Pons (tissue), 1 donor: ENCODE measurements around the gene PIGB.
"Not testable (repeated sequence)": the region's sequence is repeated elsewhere in the genome, so short reads cannot be mapped to it uniquely, and the experiment has no call there.

Experiments
- DNase-seq: peaks from one replicate; pipeline ENCODE4 v3.0.0-alpha.2; 2016; ENCODE audit warnings: low spot score

Gene PIGB

GRCh38 chr15:55302801-55303200 is 16.2 kb upstream of the PIGB start:
- DNase-seq: not testable (repeated sequence)

- DNase-seq: no peak
Observed at GRCh38 chr15:55319537-55320237, 665 bp downstream of the PIGB start.

- no peak for DNase-seq
Observed at GRCh38 chr15:55320238-55320550, 1.2 kb downstream of the PIGB start.

- no peak for DNase-seq
Observed at GRCh38 chr15:55320963-55321362, 1.9 kb downstream of the PIGB start.

GRCh38 chr15:55322467-55322866 is 3.4 kb downstream of the PIGB start:
- no peak for DNase-seq

- no peak for DNase-seq
Observed at GRCh38 chr15:55327387-55327786, 8.4 kb downstream of the PIGB start.

GRCh38 chr15:55334371-55334770 is 15.3 kb downstream of the PIGB start:
- DNase-seq: no peak

GRCh38 chr15:55334997-55335396 is 16.0 kb downstream of the PIGB start:
- no peak for DNase-seq

- no peak for DNase-seq
Observed at GRCh38 chr15:55337160-55337559, 18.1 kb downstream of the PIGB start.

- DNase-seq: no peak
Observed at GRCh38 chr15:55343168-55343567, 24.1 kb downstream of the PIGB start.

- DNase-seq: no peak
Observed at GRCh38 chr15:55344206-55344605, 25.2 kb downstream of the PIGB start.

- DNase-seq: no peak
Observed at GRCh38 chr15:55348281-55348778, 29.3 kb downstream of the PIGB start.

GRCh38 chr15:55349282-55349681 is 30.3 kb downstream of the PIGB start:
- DNase-seq: no peak

- no peak for DNase-seq
Observed at GRCh38 chr15:55353025-55353424, 34.0 kb downstream of the PIGB start.

GRCh38 chr15:55356985-55357585 is 38.1 kb downstream of the PIGB start:
- no peak for DNase-seq

- no peak for DNase-seq
Observed at GRCh38 chr15:55357774-55358173, 38.8 kb downstream of the PIGB start.

GRCh38 chr15:55358471-55358870 is 39.4 kb downstream of the PIGB start:
- no peak for DNase-seq

GRCh38 chr15:55360256-55360655 is 41.2 kb downstream of the PIGB start:
- no peak for DNase-seq

- DNase-seq: no peak
Observed at GRCh38 chr15:55361048-55361447, 42.0 kb downstream of the PIGB start.

GRCh38 chr15:55362641-55363040 is 43.6 kb downstream of the PIGB start:
- DNase-seq: no peak

GRCh38 chr15:55366981-55367380 is 48.0 kb downstream of the PIGB start:
- no peak for DNase-seq

- DNase-seq: no peak
Observed at GRCh38 chr15:55372701-55373440, 53.8 kb downstream of the PIGB start.

- DNase-seq: no peak
Observed at GRCh38 chr15:55379095-55379494, 60.1 kb downstream of the PIGB start.
